Measurements from ENCODE around the gene SUPT5H. TPM values are rescaled to one million over a fixed set of nuclear protein-coding genes. Genes with fewer than 3 reads are reported as not detected.

The SUPT5H gene
- total RNA-seq, 1 experiment from 2014 or later: 151 TPM

DNA sequence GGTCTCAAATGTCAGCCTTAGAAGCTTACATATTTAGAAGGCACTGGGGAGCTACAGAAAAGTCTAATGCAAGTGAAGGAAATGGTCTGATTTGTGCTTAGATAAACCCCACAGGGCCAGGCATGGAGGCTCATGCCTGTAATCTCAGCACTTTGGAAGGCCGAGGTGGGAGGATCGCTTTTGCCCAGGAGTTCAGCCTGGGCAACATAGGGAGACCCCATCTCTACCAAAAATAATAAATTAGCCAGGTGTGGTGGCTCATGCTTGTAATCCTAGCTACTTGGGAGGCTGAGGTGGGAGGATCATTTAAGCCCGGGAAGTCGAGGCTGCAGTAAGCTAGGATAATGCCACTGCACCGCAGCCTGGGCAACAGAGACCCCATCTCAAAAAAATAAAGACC lies 50.7 kb downstream of the SUPT5H start:
- DNase-seq (ENCODE audit: low spot score): no peak

DNA sequence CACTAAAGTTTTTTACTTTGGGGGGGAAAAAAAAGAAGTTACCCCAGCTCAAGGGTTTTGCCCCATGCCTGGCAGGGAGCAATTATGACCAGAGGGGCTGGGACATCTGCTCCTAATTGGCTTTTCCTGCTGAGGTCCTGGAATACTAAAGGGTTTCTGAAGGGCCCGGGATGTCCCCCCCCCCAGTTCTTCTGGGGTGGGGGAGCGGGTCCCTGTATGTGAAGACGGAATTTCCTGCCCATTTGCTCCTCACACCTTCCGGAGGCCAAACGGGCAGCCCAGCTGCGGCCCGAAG lies 52.3 kb downstream of the SUPT5H start:
- no peak for DNase-seq (ENCODE audit: low spot score)

DNA sequence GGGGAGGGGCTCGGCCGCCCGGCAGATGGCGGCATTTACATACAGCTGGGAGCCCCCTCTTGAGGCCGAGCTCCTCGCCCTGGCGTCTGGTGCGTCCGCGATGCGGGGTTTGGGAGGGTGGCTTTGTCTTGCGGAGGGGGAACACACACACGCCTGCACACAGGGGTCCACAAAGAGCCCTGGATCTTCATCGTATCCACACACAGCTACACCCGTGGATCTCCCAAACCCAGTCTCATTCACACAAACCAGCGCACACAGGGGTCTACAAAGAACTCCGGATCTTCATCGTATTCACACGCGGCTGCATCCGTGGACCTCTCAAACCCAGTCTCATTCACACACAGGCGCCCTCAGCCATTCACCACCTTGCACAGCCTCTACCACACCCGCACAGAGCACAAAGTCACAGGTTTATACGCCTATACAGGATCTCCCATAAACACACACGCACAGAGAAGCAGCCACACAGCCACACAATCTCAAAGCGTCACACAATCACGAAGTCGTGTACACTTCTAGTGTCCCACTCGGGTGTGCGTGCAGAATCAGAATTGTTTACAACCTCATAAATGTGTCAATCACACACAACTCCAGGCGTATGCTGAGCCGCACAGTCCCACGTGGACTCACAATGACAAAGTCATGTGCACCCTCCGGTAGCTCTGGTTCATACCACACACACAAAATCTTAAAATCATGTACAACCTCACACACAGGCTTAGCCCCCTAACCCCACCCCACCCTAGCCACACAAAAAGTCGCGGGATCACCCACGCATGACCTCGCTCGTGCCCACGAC lies 52.8 kb downstream of the SUPT5H start:
- DNase-seq (ENCODE audit: low spot score): peak; percentile 66

DNA sequence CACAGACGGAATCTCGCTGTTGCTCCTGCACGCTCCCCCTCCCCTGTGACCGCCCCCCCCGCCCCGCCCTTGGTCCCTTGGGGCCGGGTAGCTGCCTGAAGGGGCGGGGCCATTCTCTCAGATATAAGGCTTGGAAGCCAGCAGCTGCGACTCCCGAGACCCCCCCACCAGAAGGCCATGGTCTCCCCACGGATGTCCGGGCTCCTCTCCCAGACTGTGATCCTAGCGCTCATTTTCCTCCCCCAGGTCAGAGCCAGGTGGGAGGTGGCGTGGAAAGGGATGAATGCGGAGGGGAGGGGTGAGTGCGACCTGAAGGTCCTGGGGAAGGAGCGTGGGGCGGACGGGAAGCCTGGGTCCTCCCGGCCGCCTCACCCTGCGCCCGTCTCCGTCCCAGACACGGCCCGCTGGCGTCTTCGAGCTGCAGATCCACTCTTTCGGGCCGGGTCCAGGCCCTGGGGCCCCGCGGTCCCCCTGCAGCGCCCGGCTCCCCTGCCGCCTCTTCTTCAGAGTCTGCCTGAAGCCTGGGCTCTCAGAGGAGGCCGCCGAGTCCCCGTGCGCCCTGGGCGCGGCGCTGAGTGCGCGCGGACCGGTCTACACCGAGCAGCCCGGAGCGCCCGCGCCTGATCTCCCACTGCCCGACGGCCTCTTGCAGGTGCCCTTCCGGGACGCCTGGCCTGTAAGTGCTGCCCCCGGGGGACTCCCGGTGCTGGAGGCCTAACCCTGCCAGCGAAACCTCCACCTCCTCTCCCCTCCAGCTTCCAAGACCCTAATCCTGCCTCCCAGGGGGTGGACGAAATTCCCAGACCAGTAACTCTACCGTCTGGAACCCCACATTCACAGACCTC lies 53.6 kb downstream of the SUPT5H start, which contains the start of gene DLL3:
Gene DLL3, plus strand, starts transcription at position 150 of the 845 bp plus-strand sequence. Its CDS starts 28 bp downstream, at position 178.
- DNase-seq (ENCODE audit: low spot score): no peak

DNA sequence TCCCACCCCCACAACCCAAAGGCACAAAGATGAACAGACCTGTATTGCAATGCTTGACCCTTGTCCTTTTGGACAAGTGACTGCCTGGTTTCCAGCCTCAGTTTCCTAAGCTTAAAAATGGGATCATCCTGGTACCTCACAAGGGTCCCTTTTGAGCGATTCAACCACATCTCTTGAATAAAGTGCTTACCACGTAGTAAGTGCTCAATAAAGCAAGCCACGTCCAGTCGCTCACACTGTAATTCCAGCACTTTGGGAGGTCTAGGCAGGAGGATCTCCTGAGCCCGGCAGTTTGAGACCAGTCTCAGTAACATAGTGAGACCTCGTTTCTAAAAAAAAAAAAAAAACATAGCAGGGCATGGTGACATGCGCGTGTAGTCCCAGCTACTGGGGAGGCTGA lies 54.5 kb downstream of the SUPT5H start:
- no peak for DNase-seq (ENCODE audit: low spot score)

DNA sequence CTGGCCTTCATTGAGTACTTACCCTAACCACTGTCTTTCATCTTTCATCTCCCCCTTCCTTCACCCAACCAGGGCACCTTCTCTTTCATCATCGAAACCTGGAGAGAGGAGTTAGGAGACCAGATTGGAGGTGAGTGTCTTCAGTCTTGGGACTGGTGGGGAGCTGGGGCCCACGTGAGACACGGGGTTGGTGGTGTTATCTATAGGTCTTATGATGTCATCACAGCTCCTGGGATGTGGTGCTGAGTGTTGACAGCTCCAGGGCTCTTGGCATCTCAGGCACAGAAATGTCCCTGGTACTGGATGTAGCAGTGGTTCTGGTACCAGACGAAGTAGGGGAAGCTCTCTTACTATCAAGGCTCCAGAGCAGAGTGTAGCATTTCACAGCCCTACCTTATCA lies 55.2 kb downstream of the SUPT5H start:
- no peak for DNase-seq (ENCODE audit: low spot score)

DNA sequence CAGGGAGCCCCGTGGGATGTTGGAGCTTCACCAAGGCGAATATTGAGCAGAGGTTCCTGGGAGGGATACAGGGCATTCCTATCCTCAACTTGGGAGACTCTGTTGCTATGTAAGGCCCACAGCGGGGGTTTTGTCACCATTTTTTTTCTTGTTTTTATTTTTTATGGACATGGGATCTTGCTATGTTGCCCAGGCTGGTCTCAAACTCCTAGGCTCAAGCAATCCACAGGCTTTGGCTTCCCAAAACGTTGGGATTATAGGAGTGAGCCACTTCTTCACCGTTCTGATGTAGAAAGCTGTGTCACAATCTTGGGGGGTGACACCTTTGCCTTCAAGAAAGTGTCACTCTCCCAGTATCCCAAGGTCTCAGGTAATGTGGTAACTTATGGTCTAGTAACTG lies 56.0 kb downstream of the SUPT5H start:
- no peak for DNase-seq (ENCODE audit: low spot score)

DNA sequence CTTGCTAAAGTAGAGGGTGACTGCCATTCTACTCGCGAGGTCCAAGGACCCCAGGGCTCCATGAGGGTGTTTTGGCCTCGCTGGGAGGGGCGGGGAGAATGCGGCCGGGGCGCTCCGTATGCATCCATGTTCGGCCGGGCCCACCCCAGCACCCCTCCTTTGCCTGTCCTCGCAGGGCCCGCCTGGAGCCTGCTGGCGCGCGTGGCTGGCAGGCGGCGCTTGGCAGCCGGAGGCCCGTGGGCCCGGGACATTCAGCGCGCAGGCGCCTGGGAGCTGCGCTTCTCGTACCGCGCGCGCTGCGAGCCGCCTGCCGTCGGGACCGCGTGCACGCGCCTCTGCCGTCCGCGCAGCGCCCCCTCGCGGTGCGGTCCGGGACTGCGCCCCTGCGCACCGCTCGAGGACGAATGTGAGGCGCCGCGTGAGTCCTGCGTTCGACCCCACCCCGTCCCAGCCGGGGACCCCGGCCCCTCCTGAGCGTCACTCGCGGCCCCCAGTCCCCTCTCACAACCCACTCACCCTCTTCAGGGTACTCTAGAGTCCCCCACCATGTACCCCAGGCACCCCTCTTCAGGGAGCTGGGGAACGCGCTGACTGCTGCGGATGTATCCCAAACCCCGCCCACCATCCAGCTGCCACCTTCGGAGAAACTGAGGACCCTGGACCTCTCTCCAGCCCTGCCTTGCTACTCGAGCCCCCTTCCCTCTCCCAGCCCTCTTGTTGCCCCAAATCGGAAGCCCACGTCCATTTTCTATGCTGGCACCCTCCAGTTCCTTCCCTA lies 57.4 kb downstream of the SUPT5H start:
- DNase-seq (ENCODE audit: low spot score): peak; percentile 61

DNA sequence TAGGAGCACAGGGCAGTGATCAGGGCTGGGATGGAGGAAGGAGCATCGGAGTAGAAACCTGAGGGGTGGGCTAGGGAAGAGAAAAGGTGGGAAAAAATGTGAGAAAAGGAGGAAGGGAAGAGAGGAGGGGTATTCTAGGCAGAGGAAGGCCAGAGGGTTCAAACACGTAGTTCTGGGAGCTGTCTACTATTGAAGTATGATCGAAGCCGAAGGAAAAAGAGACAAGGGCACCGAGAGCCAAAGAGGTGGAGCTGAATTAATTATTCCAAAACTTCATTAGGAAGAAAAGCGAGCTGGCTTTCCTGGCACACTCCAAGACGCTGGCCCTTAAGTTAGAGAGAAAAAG lies 61.2 kb downstream of the SUPT5H start:
- DNase-seq (ENCODE audit: low spot score): no peak

DNA sequence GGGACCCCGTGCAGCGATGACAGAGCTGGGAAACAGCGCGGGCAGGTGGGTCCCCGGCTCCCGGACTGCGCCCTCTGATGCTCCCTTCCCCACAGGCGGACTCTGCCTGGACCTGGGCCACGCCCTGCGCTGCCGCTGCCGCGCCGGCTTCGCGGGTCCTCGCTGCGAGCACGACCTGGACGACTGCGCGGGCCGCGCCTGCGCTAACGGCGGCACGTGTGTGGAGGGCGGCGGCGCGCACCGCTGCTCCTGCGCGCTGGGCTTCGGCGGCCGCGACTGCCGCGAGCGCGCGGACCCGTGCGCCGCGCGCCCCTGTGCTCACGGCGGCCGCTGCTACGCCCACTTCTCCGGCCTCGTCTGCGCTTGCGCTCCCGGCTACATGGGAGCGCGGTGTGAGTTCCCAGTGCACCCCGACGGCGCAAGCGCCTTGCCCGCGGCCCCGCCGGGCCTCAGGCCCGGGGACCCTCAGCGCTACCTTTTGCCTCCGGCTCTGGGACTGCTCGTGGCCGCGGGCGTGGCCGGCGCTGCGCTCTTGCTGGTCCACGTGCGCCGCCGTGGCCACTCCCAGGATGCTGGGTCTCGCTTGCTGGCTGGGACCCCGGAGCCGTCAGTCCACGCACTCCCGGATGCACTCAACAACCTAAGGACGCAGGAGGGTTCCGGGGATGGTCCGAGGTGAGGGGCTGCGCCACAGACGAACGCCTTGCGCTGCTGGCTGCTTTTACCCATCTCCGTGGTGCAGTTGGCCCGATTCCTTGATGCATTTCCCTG lies 61.7 kb downstream of the SUPT5H start:
- no peak for DNase-seq (ENCODE audit: low spot score)

DNA sequence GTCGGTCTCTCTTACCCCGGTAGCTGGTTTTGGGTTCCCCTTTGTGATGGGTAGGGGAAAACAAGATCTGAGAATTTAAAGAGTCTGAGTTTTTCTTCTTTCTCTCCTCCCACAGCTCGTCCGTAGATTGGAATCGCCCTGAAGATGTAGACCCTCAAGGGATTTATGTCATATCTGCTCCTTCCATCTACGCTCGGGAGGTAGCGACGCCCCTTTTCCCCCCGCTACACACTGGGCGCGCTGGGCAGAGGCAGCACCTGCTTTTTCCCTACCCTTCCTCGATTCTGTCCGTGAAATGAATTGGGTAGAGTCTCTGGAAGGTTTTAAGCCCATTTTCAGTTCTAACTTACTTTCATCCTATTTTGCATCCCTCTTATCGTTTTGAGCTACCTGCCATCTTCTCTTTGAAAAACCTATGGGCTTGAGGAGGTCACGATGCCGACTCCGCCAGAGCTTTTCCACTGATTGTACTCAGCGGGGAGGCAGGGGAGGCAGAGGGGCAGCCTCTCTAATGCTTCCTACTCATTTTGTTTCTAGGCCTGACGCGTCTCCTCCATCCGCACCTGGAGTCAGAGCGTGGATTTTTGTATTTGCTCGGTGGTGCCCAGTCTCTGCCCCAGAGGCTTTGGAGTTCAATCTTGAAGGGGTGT lies 62.5 kb downstream of the SUPT5H start:
- no peak for DNase-seq (ENCODE audit: low spot score)

DNA sequence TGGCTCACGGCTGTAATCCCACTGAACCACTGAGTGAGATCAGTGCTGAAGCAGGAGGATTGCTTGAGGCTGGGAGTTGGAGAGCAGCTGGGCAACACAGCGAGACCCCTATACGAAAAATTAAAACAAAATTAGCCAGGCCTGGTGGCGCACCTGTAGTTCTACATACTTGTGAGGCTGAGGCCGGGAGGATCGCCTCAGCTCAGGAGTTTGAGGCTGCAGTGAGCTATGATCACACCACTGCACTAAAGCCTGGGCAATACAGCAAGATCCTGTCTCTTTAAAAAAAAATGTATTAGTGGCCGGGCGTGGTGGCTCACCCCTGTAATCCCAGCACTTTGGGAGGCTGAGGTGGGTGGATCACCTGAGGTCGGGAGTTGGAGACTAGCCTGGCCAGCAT lies 63.2 kb downstream of the SUPT5H start:
- no peak for DNase-seq (ENCODE audit: low spot score)

DNA sequence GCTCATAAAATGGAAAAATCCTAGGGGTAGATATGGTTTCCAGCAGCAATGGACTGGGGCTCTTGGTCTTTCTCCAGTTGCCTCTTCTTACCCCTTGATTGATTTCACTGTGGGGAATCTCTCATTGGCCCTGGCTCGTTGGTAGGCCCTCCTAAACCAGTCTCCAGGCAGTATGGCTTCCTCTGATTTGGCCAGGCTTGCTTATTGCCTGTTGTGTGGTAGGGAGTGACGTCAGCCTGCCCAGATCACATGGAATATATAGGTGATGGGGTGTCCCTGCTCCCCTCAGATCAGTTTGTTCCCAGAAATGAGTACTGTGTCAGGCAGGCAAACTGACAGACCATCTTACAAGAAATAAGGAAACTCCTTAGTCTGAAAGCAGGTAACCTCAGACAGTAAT lies 63.9 kb downstream of the SUPT5H start:
- no peak for DNase-seq (ENCODE audit: low spot score)

DNA sequence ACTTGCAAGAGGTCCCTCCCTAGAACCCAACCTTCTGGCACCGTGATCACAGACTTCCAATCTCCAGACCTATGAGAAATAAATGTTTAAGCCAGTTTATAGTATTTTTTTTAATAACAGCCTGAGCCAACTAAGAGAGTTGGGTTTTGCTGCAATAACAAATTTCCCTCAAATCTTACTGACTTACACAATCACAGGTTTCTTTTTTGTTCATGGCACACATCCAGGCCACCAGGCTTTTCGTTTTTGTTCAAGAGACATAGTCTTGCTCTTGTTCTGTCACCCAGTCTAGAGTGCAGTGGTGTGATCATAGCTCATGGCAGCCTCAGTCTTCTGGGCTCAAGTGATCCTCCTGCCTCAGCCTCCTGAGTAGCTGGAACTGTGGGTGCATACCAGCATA lies 67.6 kb downstream of the SUPT5H start:
- DNase-seq (ENCODE audit: low spot score): no peak

DNA sequence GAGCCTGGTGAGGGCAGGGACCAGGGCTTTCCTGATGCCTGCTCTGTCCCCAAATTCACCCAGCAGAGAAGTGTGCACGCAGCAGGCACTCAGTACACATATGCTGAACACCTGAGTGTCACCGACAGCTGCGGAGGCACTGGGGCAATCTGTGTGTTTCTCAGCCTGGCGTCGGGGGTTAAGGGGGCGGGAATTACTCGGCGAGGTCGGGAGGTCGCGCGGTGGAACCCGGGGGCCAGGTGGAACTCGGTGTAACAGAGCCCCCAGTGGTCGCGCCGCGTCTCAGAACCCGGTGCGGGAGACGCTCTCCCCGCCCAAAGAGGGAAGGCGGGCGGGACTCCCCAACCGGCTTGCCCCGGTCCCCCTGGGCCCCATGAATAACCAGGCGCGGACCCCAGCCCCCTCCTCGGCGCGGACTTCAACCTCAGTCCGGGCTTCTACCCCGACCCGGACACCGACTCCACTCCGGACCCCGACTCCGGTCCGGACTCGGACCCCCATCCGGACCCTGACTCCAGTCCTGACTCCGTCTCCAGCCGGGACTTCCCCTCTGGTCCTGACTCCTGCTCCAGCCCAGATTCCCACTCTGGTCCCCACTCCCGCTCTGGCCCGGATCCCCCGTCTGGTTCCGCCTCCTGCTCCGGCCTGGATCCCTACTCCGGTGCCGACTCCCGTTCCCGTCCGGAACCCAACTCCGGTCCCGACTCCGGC lies 69.6 kb downstream of the SUPT5H start, which contains the start of gene SELENOV:
Gene SELENOV, plus strand, starts transcription at position 300 of the 711 bp plus-strand sequence. Its CDS starts 74 bp downstream, at position 374.
- DNase-seq (ENCODE audit: low spot score): no peak

DNA sequence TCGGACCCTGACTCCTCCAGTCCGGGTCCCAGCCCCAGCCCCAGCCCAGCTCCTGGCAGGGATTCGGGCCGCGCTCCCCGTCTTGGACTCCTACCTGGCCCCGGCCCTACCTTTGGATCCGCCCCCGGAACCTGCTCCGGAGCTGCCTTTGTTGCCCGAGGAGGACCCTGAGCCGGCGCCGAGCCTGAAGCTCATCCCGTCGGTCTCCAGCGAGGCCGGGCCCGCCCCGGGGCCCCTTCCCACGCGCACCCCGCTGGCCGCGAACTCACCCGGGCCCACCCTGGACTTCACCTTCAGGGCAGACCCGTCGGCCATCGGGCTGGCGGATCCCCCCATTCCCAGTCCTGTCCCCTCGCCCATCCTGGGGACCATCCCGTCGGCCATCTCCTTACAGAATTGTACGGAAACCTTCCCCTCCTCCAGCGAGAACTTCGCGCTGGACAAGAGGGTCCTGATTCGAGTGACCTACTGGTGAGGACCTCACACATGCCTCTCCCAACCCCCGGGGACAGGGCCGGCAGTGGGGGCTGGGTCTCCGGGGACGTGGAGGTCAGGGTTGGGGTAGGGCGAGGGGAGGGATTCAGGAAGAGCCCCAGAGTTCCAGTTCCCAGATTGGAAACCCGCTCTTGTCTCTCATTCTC lies 70.3 kb downstream of the SUPT5H start:
- no peak for DNase-seq (ENCODE audit: low spot score)

DNA sequence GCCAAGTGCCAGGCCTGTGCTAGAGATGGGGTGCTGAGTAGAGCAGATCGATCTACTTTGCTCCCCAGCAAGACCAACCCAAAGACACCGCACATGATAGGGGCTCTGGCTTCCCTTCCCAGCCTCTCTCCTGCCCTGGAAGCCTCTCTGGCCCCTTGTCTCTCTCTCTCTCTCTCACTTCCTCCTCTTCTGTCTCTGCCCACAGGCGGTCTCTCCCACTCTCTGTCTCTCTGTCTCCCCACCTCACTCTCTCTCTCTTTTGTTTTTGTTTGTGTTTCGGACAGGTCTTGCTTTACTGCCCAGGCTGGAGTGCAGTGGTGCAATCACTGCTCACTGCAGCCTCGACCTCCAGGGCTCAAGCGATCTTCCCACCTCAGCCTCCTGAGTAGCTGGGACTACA lies 70.9 kb downstream of the SUPT5H start:
- DNase-seq (ENCODE audit: low spot score): no peak

DNA sequence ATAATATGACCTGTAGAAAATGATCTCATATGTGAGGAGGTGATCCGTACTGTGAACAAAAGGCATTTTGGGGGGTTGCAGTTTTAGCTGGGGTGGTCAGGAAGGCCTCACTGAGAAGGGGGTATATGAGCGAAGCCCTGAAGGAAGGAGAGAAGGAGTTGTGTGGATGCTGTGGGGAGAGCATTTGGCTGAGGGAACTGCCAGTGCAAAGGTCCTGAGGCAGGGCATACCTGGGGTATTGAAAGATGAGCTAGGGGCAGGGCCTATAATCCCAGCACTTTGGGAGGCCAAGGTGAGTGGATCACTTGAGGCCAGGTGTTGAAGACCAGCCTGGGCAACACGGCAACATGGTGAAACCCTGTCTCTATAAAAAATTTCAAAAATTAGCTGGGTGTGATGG lies 72.0 kb downstream of the SUPT5H start:
- DNase-seq (ENCODE audit: low spot score): no peak

DNA sequence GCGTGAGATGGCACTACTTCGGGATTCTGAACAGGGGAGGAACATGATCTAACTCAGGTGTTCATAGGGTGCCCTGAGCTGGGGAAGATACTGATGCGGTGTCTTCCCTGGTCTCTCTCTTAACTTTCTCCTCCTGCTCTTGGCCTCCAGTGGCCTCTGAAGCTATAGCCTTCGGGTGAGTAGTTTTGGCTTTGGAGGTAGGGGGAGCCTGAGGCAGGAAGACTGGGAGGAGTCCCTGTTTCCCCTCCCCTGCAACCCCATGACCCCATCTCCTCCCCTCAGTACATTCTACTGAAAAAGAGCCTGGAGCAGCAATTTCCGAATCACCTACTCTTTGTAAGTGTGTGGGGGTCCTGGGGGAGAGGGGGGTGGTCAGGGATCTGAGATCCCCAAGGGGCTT lies 73.1 kb downstream of the SUPT5H start:
- DNase-seq (ENCODE audit: low spot score): no peak

DNA sequence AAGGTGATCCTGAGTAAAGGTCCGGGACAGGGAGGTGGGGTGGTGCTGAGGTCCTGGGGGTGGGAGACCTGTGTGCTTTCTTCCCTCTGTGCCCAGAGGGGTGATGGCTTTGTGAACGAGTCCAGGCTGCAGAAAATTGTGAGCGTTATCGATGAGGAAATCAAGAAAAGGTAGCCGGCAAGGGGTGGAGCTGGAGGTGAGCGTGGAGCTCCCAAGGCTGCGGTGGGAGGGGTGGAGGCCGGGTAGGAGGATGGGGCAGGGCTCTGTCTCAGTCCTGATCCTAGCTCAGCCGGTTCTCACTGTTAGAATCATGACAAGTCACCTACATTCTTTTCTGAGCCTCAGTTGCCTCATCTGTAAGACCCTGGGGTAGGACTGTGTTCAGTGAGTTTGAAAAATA lies 73.6 kb downstream of the SUPT5H start:
- DNase-seq (ENCODE audit: low spot score): peak; percentile 46

Data from HT-29 (cell line).